Stimulated activated CD8-positive, alpha-beta memory T cell treated with anti-CD3 and anti-CD28 coated beads, Interleukin-15, amount 100 ng/mL, for 4 hours (primary cell): ENCODE measurements around the gene SYTL3.
"Not testable (repeated sequence)": the region's sequence is repeated elsewhere in the genome, so short reads cannot be mapped to it uniquely, and the experiment has no call there.

Experiments
- DNase-seq, 2 donors: peaks; one replicate each; pipeline ENCODE4 v3.0.0-alpha.2; 2020; ENCODE audit warnings: low read depth in 2 of 2

The SYTL3 gene

DNA sequence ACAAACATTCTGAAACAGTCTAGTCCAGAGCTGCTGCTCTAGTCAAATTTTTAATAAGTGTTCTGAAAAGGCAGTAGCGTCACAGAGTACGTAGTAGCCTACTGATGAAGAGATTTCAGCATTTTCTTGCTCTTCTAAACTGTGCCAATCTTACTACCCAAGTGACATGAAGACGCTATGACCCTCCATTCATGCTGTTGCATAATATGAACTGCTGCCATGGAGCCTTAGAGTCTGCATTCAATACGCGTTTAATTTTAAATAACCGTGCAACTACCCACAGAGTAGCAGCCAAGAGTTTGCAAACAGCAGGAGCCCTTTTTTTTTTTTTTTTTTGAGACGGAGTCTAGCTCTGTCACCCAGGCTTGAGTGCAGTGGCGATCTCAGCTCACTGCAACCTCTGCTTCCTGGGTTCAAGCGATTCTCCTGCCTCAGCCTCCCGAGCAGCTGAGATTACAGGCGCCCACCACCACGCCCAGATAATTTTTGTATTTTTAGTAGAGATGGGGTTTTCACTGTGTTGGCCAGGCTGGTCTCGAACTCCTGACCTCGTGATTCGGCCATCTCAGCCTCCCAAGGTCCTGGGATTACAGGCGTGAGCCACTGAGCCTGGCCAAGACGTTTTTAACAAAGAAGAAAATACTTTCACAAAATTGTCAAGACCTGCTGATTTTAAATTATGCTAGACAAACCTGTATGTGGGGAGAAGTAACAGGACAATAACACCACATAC lies 125.0 kb downstream of the SYTL3 start:
- DNase-seq = no peak

- no peak for DNase-seq
Observed at GRCh38 chr6:158775832-158776231, 126.0 kb downstream of the SYTL3 start.

- no peak for DNase-seq
Observed at GRCh38 chr6:158776737-158777136, 126.9 kb downstream of the SYTL3 start.

DNA sequence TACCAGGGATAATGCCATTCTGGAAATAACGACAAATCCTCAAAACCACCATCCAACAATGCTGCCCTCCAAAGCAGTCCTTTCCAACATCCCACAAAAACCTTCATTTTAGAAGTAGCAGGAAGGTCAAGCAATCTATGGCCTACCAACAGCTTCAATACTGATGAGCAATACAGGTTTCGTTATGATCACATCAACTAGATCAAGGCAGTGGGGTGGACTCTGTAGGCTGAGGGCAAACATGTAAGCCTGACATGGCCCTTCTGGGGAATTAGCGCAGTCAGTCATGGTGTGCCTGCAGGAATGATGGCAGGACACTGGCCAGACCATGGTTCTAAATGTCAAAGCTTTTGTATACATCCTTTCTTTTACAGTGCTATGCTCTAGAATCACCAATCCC lies 127.7 kb downstream of the SYTL3 start:
- DNase-seq = no peak

DNA sequence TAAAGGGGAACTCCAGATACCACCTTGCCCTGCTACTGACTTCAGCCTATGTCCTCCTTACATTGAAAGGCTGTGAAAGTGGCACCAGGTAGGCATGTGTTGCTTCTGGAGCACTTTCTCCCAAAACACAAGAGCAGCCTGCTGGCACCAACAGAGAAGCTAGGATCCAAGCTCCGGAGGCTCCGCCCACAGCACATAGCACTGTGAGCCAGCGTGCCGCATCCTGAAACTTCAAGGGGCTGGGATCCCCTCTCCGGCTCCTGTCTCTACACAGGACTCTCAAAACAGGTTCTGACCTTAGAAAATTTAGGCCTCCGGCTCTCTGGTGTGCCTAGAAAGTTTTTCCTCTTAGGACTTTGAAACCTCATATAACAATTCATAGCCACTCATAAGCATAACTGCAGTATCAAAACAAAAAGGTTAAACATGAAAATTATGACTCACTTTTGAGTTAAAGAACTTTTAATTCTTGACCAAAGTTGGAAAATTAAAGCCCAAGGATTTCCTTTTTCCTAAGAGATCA lies 128.2 kb downstream of the SYTL3 start:
- no peak for DNase-seq

- no peak for DNase-seq
Observed at GRCh38 chr6:158780246-158780884, 130.5 kb downstream of the SYTL3 start.

DNA sequence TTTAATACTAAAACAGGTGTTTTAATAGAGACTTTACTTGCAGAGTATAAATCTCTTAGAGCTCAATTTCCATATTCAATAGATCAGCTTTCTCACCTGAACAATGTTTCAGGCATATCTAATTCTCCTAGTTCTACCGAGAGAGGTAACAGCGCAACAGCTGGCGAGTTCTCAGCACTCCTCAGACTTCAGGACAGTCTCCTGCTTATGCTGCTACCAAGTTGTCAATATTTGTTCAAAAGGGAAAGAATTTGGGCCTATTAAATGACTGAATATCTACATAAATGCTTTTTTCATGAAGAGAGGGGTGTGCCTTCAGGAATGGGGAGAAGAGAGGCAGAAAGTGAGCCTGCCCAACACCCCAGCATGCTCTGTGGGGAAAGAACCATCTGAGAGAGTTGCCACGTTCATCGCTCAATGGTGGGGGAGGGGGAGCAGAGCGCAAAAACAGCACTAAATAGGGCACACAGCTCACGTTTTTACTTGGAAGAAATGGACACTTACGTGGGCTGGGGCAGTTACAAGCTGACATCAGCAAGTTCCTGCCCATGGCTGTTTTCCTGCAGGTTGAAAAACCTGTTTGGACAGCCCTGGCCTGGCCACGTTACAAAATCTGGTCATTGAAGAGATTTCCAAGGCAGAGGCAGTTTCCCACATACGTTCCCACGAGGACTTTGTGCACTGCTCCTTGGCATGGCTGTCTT lies 131.3 kb downstream of the SYTL3 start:
- DNase-seq = no peak

DNA sequence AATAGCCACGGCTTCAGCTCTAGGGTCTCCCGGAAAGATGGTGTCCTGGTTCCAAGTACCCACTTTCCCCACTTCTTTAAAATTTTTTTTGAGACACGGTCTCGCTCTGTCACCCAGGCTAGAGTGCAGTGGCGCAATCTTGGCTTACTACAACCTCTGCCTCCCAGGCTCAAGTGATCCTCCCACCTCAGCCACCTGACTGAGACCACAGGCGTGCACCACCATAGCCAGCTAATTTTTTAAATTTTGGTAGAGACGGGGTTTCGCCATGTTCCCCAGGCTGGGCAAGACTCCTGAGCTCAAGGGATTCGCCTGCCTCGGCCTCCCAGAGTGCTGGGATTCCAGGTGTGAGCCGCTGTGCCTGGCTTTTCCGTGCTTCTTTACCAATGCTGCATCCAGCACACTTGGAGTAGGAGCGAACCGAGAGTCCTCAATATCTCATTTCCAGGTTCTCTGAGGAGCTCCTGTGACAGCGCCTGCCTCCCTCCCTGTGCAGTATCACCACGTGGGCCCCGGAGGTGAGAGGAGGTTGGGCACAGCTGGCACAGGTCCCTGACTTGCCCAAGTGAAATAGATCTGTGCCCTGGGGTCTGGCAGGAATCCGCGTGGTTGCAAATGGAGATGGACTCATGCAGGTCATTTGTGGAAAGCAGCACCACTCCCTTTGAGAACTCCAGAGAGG lies 132.0 kb downstream of the SYTL3 start:
- DNase-seq = no peak

DNA sequence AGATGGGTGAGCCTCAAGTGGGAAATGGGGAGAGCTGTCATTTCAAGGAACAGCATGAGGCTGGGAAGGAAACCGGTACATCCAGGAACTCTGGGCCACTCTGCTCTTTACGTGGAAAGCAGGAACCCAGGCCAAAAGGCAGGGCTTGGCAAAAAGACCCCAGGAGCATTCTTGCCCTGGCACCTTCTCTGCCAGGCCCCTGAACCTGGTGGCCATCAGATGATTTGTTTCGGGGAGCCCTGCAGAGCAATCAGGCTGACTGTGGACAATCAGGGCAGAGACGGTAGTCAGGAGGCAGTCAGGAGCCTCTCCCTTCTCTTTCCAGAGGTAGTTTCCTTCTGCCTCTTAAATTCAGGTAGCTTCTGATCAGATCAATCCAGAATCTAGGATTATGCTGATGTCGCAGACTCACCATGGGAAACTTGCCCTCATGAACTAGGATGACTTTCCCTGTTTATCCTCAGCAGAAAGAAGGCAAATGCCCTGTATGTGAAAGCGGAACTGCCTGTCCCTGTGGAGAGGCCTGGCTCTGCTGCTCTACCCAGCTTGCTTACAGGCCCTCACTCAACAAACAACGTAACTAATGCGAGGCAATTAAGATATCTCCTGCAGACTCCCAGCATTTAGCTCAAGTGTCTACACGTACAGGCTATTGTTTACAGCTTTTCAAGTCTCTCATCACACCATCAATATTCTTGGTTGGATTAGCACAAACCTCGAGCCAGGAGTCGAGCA lies 132.7 kb downstream of the SYTL3 start:
- DNase-seq = no peak

DNA sequence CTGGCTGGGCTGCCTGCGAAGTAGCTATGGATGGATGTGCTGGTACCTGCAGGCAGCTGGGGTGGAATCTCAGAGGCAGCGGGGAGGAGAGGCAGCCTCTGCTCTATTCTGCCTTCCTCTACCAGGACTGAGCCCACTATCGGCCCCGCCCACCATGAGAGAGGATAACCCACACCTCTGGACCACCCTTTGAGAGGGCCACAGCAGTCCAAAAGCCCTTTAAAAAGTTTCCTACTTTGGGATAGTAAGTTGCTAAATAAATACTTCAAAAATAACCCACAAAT lies 133.3 kb downstream of the SYTL3 start:
- DNase-seq = no peak

GRCh38 chr6:158783851-158784250 lies 134.0 kb downstream of the SYTL3 start:
- no peak for DNase-seq

GRCh38 chr6:158784505-158784904 lies 134.7 kb downstream of the SYTL3 start:
- no peak for DNase-seq

GRCh38 chr6:158785036-158785435 lies 135.2 kb downstream of the SYTL3 start:
- no peak for DNase-seq

GRCh38 chr6:158786645-158787304 lies 136.9 kb downstream of the SYTL3 start:
- no peak for DNase-seq

DNA sequence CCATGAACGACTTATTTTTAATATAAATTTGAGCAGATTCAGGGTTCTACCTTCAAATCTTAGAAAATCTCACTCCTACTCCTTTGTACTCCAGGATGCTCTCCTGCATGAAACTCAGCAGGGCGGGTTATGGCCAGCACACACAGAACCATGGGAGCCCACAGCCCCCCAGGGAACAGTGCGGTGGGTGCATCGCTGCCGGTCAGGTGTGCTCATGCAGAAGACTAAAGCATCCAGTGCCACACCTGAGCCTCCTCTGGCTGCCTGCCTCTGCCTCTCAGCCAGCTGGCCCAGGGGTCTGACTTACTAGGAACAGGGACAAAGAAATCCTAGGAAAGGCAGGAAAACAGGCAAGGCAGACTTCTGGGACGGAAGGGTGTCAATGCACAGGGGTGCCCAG lies 137.5 kb downstream of the SYTL3 start:
- DNase-seq = no peak

- no peak for DNase-seq
Observed at GRCh38 chr6:158789115-158789917, 139.5 kb downstream of the SYTL3 start.

- DNase-seq = no peak
Observed at GRCh38 chr6:158791274-158791855, 141.5 kb downstream of the SYTL3 start.

- DNase-seq = not testable (repeated sequence)
Observed at GRCh38 chr6:158792505-158792904, 142.7 kb downstream of the SYTL3 start.

DNA sequence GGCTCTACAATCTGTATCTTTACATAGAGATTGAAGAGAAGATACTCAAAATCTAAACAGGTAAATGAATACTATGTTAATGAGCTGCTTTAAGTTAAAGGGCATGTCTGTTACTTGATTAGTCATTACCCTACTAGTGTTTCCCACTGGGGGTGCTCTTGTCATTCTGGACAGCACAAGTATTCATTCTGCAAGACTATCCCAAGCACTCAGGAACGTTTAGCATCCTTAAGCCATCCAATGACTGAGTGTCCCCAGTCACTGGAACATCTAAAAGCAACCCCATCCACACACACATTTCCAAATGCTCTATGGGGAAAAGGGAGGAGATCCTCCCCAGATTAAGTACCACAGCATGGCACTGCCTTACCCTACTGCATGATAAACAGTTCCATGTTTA lies 143.6 kb downstream of the SYTL3 start:
- no peak for DNase-seq

- no peak for DNase-seq
Observed at GRCh38 chr6:158795516-158795915, 145.7 kb downstream of the SYTL3 start.
